ENCODE measurements around the gene CYP4V2. TPM values are rescaled to one million over a fixed set of nuclear protein-coding genes. Genes with fewer than 3 reads are reported as not detected.

Gene CYP4V2
- total RNA-seq, 4 donors from 2014 or later: 27.5 to 43.1 (median 35.5) TPM

- no peak for TF ChIP-seq EP300 (IDR thresholded peaks at IDR 0.05)
- no peak for TF ChIP-seq POLR2A (IDR thresholded peaks at IDR 0.05; ENCODE audit: low read depth)
- no peak for TF ChIP-seq CTCF (IDR thresholded peaks at IDR 0.05)
- TF ChIP-seq POLR2AphosphoS5 (IDR thresholded peaks at IDR 0.05): no peak
- H3K27ac ChIP-seq (replicated peaks in 1 of 4): no peak overlapping the region
- WGBS: 92% methylated on average over 1 of the region's 1 CpG
- H3K36me3 ChIP-seq: peaks cover 0 to 10% (median 5%) of the 10 kb centered on the region in 4 donors
- no peaks in the 10 kb centered on the region for H3K27me3 ChIP-seq
- peaks cover 10 to 23% (median 17%) of the 10 kb centered on the region in 4 donors for H3K4me1 ChIP-seq
- DNase-seq (ENCODE audit: extremely low spot score): no peak
- intact Hi-C loops (cut with DNase I): loop anchor here (5.0 to 10.0 kb wide), 2 partner anchors 39 to 404 kb away; no protein-coding TSS in a partner anchor
- H3K9me3 ChIP-seq: no peaks in the 10 kb centered on the region
- no peak overlapping the region for H3K4me3 ChIP-seq
Measured at GRCh38 chr4:186148336-186148975, 42.9 kb upstream of the CYP4V2 start.

GRCh38 chr4:186149872-186150271, 41.5 kb upstream of the CYP4V2 start:
- WGBS: 55% methylated on average over 13 of the region's 14 CpGs
- Histone ChIP-seq H3K27ac (replicated peaks in 1 of 4) (no peak overlapping the region), H3K9me3 (no peaks in the 10 kb centered on the region), H3K27me3 (no peaks in the 10 kb centered on the region), H3K4me3 (peak overlapping the region in 3 of 4 donors; percentile 13 to 35 (median 20)), H3K36me3 (peaks cover 5 to 21% (median 10%) of the 10 kb centered on the region in 4 donors), H3K4me1 (peaks cover 9 to 15% (median 12%) of the 10 kb centered on the region in 4 donors)
- TF ChIP-seq POLR2AphosphoS5 (IDR thresholded peaks at IDR 0.05): peak in 1 of 2 donors; percentile 29
- no peak for TF ChIP-seq EP300 (IDR thresholded peaks at IDR 0.05)
- peak in 1 of 3 experiments; percentile 58 for TF ChIP-seq CTCF (IDR thresholded peaks at IDR 0.05)
- DNase-seq (ENCODE audit: extremely low spot score): peak; percentile 92
- intact Hi-C loops (cut with DNase I): loop anchor here (5.0 to 10.0 kb wide), 2 partner anchors 37 to 405 kb away; no protein-coding TSS in a partner anchor

GRCh38 chr4:186150926-186151325, 40.4 kb upstream of the CYP4V2 start:
- H3K27me3 ChIP-seq: no peaks in the 10 kb centered on the region
- 93% methylated on average over 13 of the region's 13 CpGs for WGBS
- DNase-seq (ENCODE audit: extremely low spot score): peak; percentile 55
- no peaks in the 10 kb centered on the region for H3K9me3 ChIP-seq
- TF ChIP-seq EP300 (IDR thresholded peaks at IDR 0.05): no peak
- no peak for TF ChIP-seq POLR2AphosphoS5 (IDR thresholded peaks at IDR 0.05)
- TF ChIP-seq POLR2A (IDR thresholded peaks at IDR 0.05; ENCODE audit: low read depth): no peak
- TF ChIP-seq CTCF (IDR thresholded peaks at IDR 0.05): no peak
- intact Hi-C loops (cut with DNase I): no loop called here
- H3K4me3 ChIP-seq: no peak overlapping the region
- H3K27ac ChIP-seq (replicated peaks in 1 of 4): no peak overlapping the region
- peaks cover 0 to 6% (median 2%) of the 10 kb centered on the region in 4 donors for H3K4me1 ChIP-seq
- peaks cover 5 to 25% (median 11%) of the 10 kb centered on the region in 4 donors for H3K36me3 ChIP-seq

- no peak for DNase-seq (ENCODE audit: extremely low spot score)
- Histone ChIP-seq H3K27me3 (no peaks in the 10 kb centered on the region), H3K27ac (replicated peaks in 1 of 4) (no peak overlapping the region), H3K9me3 (no peaks in the 10 kb centered on the region), H3K36me3 (peaks cover 8 to 31% (median 14%) of the 10 kb centered on the region in 4 donors), H3K4me3 (no peak overlapping the region), H3K4me1 (peaks cover 0 to 3% (median 0%) of the 10 kb centered on the region in 4 donors)
- WGBS: 96% methylated on average over 7 of the region's 7 CpGs
- TF ChIP-seq EP300 (IDR thresholded peaks at IDR 0.05) (no peak), CTCF (IDR thresholded peaks at IDR 0.05) (no peak), POLR2A (IDR thresholded peaks at IDR 0.05; ENCODE audit: low read depth) (no peak), POLR2AphosphoS5 (IDR thresholded peaks at IDR 0.05) (no peak)
- intact Hi-C loops (cut with DNase I): no loop called here
Measured at GRCh38 chr4:186151499-186151898, 39.9 kb upstream of the CYP4V2 start.
